T-helper 22 cell (primary cell): ENCODE measurements around the gene ZFPM1.

Source experiments
- DNase-seq: peaks from one replicate; pipeline ENCODE4 v3.0.0-alpha.2; 2020; ENCODE audit warnings: low read depth

The ZFPM1 gene

DNA sequence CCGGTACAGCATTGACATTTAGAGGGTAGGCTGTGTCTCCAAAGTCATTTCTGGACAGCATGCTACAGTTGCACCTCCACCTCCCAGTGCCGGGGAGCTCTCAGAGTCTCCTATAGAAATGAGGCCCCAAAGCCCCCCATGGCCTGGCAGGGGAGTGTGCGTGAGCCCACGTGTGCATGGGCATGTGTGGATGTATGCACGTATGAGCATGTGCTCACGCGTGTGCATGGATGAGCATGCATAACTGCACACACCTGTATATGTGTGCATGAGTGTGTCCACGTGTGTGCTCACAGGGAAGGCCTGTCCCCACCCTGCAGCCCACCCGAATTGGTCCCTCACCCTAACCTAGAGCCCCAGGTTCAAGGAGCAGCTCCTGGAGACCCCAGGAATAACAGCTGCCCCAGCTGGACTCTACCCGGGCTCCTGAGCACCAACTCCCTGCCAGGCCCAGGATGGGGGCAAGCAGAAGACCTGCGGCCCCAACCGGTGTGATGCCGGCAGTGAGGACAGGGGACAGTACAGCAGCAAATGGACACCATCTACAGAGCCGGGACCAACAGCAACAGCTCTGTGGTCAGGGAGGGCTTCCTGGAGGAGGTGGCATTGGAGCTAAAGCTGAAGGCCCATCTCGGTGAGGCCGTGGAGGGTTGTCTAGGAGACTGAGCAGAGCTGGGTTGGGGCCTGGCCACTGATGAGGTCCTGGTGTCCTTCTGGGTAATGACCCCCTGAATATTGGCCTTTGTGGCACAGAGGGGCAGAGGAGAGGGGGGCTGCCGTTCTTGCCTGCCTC is 35.2 kb upstream of the ZFPM1 start:
- DNase-seq: no peak

DNA sequence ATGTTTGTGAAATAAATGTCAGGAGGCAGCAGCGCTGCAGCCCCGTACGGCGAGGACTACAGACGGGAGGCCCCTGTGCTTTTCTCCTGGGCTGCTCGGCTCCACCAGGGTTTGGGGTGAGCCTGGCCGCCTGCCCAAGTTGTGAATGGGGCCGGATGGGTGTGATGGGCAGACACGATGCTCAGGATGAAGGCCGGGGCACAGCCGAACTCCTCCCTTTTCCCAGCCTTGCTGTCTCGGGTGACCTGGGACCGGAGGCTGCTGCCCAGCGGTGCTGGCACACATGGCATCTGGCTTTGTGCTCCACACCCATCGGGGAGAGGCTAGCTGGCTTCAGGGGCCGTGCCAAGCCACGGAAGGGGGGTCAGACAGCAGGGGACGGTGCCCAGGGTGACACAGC is 34.2 kb upstream of the ZFPM1 start:
- no peak for DNase-seq

- DNase-seq: no peak
Measured at GRCh38 chr16:88419790-88420189, 33.3 kb upstream of the ZFPM1 start.

- no peak for DNase-seq
Measured at GRCh38 chr16:88420496-88420895, 32.6 kb upstream of the ZFPM1 start.

- no peak for DNase-seq
Measured at GRCh38 chr16:88421301-88421700, 31.8 kb upstream of the ZFPM1 start.

DNA sequence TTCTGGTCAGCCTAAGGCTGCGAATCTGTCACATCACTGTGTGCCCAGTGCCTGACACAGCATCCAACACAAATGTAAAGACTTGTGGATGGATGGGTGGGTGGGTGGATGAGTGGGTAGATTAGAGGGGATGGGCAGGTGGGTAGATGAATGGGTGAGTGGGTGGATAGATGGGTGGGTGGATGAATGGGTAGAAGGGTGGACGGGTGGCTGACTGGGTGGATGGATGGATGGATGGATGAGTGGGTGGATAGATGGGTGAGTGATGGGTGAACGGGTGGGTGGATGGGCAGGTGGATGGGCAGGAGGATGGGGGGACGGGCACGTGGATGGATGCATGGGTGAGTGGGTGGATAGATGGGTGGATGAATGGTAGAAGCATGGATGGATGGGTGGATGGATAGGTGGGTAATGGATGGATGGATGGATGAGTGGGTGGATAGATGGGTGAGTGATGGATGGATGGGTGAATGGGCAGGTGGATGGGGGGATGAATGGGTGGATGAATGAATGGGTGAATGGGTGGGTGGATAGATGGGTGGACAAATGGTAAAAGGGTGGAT is 31.1 kb upstream of the ZFPM1 start:
- no peak for DNase-seq

- no peak for DNase-seq
Measured at GRCh38 chr16:88422733-88423447, 30.2 kb upstream of the ZFPM1 start.

DNA sequence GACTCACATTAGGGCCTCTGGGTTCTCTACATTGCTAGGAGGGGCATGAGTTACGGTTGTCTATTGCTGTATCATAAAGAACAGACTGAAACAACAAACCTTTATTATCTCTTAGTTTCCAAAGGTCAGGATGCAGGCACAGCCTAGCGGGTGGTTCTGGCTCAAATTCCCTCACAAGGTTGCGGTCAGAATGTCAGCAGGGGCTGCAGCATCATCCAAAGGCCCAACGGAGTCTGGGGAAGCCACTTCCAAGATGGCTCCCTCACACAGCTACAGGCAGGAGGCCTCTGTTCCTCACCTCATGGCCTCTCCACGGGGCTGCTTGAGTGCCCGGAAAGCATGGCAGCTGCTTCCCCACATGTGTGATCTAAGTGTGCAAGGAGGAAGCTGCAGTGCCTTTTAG is 29.6 kb upstream of the ZFPM1 start:
- DNase-seq: no peak

DNA sequence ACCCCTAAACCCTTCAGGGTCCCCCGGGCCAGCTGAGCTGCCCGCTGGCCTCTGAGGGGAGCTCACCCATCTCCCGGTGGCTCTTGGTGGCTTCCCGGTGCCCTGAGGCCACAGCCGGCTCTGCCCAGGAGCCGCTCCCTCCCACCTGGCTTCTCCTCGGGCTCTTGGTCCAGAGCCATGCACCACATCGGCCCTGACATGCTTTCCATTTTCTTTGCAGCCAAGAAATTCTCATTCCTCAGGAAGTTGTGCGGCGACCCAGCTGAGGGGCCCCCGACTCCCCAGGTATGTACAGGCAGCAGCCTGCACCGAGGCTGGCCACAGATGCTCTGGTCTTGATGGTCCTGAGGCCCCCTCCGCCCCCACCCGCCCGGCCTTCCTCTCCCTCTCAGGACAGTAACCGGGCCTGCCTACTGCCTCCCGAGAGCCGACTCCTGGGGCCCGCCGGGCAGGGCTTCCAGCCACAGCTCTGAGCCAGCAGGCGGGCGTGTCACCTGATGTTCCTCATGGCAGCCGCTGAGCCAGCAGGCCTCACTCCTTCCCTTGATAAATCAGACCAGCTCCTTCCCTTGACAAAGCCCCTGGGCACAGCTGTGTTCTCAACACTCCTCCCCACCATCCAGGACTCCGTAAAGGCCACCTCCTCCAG is 28.4 kb upstream of the ZFPM1 start:
- DNase-seq: no peak

GRCh38 chr16:88426018-88426417 is 27.1 kb upstream of the ZFPM1 start:
- no peak for DNase-seq

DNA sequence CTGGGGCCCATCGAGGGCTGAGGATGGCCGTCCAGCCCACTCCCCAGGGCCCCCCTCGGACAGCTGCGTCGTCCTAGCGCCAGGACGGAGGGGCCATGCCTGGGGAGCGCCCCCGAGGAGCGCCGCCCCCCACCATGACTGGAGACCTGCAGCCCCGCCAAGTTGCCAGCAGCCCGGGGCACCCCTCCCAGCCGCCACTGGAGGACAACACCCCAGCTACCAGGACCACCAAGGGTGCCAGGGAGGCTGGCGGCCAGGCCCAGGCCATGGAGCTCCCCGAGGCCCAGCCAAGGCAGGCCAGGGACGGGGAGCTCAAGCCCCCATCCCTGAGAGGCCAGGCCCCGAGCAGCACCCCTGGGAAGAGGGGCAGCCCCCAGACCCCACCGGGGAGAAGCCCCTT is 25.7 kb upstream of the ZFPM1 start:
- DNase-seq: no peak

DNA sequence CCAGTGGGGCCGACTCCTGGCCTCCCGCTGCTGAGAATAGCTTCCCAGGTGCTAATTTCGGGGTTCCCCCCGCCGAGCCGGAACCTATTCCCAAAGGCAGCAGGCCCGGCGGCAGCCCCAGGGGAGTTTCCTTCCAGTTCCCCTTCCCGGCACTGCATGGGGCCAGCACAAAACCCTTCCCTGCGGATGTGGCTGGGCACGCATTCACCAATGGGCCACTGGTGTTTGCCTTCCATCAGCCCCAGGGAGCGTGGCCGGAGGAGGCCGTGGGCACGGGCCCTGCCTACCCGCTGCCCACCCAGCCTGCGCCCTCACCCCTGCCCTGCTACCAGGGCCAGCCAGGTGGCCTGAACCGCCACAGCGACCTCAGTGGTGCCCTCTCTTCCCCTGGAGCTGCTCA is 24.9 kb upstream of the ZFPM1 start:
- no peak for DNase-seq

DNA sequence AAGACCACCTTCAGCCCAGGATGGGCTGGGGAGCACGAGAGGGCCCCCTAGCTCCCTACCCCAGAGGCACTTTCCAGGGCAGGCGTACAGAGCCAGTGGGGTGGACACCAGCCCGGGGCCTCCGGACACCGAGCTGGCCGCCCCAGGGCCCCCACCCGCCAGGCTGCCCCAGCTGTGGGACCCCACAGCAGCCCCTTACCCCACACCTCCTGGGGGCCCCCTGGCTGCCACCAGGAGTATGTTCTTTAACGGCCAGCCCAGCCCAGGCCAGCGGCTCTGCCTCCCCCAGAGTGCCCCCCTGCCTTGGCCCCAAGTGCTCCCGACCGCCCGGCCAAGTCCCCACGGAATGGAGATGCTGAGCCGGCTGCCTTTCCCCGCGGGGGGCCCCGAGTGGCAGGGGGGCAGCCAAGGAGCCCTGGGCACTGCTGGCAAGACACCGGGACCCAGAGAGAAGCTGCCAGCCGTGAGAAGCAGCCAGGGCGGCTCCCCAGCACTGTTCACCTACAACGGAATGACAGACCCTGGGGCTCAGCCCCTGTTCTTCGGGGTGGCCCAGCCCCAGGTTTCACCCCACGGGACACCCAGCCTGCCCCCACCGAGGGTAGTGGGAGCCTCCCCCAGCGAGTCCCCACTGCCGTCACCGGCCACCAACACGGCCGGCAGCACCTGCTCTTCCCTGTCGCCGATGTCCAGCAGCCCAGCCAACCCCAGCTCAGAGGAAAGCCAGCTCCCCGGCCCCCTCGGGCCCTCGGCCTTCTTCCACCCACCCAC is 24.3 kb upstream of the ZFPM1 start:
- no peak for DNase-seq

DNA sequence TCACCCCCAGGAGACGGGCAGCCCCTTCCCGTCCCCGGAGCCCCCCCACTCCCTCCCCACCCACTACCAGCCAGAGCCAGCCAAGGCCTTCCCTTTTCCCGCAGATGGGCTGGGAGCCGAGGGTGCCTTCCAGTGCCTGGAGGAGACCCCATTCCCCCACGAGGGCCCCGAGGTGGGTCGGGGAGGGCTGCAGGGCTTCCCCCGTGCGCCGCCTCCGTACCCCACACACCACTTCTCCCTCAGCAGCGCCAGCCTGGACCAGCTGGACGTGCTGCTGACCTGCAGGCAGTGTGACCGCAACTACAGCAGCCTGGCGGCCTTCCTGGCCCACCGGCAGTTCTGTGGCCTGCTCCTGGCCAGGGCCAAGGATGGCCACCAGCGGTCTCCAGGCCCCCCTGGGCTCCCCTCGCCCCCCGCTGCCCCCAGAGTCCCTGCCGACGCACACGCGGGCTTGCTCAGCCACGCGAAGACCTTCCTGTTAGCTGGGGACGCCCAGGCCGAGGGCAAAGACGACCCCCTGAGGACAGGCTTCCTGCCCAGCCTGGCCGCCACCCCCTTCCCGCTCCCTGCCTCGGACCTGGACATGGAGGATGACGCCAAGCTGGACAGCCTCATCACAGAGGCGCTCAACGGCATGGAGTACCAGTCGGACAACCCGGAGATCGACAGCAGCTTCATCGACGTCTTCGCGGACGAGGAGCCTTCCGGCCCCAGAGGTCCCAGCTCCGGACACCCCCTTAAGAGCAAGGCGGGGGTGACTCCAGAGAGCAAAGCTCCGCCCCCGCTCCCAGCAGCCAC is 23.5 kb upstream of the ZFPM1 start:
- no peak for DNase-seq

DNA sequence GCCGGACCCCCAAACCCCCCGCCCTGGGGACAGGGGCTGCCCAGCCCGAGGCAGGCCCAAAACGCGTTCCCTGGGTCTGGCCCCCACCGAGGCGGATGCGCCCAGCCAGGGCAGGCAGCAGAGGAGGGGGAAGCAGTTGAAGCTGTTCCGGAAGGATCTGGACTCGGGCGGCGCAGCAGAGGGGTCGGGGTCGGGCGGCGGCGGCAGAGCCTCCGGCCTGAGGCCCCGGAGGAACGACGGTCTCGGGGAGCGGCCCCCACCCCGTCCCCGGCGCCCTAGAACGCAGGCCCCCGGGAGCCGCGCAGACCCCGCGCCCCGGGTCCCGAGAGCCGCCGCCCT is 22.9 kb upstream of the ZFPM1 start:
- no peak for DNase-seq

- no peak for DNase-seq
Measured at GRCh38 chr16:88430524-88431446, 22.3 kb upstream of the ZFPM1 start.

DNA sequence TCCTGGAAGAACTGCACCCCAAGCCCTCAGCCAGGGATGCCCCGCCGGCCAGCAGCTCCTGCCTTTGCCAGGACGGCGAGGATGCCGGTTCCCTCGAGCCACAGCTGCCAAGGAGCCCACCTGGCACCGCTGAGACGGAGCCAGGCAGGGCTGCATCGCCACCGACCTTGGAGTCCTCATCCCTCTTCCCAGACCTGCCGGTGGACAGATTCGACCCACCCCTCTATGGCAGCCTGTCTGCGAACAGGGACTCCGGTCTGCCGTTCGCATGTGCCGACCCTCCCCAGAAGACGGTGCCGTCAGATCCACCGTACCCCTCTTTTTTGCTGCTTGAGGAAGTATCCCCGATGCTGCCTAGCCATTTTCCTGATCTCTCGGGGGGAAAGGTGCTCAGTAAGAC is 21.4 kb upstream of the ZFPM1 start:
- DNase-seq: no peak

GRCh38 chr16:88432174-88432573 is 20.9 kb upstream of the ZFPM1 start:
- no peak for DNase-seq

DNA sequence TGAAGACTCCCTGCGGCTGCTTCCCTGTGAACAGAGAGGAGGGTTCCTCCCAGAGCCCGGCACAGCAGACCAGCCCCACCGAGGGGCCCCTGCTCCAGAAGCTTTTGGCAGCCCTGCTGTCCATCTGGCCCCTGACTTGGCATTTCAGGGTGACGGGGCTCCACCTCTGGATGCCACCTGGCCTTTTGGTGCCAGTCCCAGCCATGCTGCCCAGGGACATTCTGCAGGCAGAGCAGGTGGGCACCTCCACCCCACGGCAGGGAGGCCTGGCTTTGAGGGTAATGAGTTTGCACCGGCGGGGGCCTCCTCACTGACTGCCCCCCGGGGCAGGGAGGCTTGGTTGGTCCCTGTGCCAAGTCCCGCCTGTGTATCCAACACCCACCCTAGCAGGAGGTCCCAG is 20.3 kb upstream of the ZFPM1 start:
- no peak for DNase-seq

DNA sequence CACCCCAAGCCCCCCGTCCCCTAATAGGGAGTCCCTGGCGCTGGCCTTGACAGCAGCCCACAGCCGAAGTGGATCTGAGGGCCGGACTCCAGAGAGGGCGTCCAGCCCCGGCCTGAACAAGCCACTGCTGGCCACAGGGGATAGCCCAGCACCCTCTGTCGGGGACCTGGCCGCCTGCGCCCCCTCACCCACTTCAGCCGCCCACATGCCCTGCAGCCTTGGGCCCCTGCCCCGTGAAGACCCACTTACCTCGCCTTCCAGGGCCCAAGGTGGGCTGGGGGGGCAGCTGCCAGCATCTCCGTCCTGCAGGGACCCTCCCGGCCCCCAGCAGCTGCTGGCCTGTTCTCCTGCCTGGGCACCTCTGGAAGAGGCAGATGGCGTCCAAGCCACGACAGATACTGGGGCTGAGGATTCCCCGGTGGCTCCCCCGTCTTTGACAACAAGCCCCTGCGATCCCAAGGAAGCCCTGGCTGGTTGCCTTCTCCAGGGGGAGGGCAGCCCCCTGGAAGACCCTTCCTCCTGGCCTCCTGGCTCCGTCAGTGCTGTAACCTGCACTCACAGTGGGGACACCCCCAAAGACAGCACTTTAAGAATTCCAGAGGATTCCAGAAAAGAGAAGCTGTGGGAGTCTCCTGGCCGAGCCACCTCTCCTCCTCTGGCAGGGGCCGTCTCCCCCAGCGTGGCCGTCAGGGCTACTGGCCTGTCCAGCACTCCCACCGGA is 19.3 kb upstream of the ZFPM1 start:
- no peak for DNase-seq
